Articular chondrocyte of knee joint (primary cell): ENCODE results near the gene SLC23A1. TPM values are rescaled to one million over a fixed set of nuclear protein-coding genes. Genes with fewer than 3 reads are reported as not detected.

Source experiments
- total RNA-seq: library from RNA; depleted of rRNA; stranded (reverse); fragments of >200 nt; gene quantifications from 2 replicates; pipeline ENCODE4 v1.2.3, GENCODE V29; 2012

SLC23A1 gene
- total RNA-seq: not detected in 2 replicates

DNA sequence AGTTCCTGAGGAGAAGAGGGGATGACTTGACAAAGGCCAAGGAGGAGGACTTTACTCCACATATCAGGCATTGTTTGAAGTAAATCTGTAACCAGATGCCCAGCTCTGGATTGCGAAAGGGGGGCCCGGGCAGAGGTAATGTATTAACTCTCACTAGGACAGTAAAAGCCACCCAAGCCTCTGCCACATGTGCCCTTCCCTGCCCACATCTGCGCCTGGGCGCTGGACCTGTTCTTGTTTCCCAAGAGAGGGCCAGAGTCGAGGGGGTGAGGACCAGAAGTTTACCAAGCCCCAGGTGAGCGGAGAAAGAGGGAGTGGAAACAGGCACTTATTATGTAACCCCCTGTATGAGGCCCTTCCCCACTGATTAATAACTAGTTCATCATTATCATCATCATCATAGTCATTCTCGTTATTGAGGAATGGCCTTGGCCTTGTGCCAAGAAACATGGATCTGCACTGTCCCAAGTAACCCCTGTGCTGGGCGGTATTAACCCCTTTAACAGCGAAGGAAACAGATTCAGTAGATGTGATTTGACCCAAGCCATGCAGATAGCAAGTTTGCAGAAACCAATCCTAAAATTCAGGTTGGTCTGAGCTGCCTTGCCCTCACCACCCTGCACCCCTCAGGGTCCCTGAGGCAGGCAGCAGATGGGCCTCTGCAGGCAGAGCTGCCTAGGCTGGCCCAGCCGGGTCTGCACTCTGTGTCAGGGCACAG lies at the start of gene SLC23A1:
Gene SLC23A1, minus strand, starts transcription at position 23 of the 718 bp plus-strand sequence. CDS start 44 bp downstream, outside the sequence.

DNA sequence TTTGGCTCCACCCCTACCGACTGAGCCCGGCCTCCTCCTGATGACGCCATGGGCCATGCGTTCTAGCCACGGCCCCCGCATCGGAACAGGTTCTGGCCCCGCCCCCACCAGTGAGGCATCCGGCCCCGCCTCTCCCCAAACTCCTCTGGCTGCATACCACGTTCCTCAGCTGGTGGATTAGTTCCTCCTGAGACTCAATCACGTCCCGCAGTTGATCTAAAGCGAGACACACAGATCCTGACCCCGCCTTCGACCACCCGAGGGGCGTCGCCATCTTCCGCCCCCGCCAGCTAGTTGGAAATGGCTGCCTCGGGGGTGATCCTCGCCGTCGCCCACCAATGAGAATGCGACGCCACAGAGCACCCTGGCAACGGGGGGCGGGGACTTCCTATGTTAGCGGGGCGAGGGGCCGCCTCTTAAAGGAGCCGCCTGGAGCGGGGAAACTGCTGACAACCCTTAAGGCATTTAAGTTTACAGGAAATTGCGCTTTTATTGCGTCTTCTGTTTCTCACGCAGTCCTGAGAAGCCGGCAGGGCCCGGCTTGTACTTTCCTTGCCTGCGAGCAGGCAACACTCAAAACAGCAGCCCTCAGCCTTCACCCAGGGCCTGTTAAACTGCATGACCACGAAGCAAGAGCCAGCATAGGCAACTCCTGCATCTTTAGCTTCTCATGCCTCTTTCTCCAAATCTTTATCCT lies 20.8 kb upstream of the SLC23A1 start, which contains the start of gene SPATA24:
Gene SPATA24, minus strand, starts transcription at position 303 of the 697 bp plus-strand sequence. Its CDS starts 29 bp downstream, at position 274.

DNA sequence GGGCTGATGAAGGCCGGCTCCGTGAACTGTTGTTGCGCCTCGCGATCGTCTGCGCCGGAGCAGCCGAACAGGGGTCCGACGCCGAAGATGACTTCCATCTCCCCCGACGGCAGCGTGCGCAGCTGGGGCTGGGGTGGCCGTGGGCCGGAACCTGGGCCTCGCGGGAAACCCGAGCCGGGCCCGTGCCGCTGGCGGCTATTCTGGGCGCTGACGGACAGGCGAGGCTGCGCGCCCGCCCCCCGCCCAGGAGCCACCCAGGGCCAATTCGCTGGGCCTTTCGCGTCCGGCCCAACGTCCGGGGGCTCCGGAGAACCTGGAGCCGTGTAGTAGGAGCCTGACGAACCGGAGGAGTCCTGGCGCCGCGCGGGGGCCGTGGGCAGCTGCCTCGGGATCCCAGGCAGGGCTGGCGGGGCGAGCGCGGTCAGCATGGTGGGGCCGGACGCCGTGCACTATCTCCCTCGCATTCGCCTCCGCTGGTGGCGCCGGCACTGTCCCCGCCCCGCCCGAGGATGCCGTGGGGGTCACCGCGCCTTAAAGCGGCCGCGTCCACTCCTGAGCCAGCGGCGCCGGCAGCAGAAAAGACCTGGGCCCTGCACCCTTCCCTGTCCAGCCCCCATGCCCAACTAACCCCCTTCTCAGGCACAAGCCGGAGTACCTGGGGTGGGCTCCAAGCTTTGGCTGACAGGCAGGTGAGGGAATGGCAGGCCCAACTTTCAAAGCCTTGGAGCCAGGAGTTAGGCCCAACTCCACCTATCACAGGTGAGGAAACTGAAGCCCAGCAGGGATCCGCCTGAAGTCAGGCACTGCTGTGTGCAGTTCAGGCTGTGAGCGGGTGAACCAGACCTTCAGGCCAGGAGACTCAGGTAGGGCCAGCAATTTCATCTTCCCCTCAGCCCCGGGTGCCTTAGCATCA lies 11.8 kb upstream of the SLC23A1 start, which contains the start of gene PROB1:
Gene PROB1, minus strand, starts transcription at position 451 of the 913 bp plus-strand sequence. Its CDS starts 23 bp downstream, at position 428.

DNA sequence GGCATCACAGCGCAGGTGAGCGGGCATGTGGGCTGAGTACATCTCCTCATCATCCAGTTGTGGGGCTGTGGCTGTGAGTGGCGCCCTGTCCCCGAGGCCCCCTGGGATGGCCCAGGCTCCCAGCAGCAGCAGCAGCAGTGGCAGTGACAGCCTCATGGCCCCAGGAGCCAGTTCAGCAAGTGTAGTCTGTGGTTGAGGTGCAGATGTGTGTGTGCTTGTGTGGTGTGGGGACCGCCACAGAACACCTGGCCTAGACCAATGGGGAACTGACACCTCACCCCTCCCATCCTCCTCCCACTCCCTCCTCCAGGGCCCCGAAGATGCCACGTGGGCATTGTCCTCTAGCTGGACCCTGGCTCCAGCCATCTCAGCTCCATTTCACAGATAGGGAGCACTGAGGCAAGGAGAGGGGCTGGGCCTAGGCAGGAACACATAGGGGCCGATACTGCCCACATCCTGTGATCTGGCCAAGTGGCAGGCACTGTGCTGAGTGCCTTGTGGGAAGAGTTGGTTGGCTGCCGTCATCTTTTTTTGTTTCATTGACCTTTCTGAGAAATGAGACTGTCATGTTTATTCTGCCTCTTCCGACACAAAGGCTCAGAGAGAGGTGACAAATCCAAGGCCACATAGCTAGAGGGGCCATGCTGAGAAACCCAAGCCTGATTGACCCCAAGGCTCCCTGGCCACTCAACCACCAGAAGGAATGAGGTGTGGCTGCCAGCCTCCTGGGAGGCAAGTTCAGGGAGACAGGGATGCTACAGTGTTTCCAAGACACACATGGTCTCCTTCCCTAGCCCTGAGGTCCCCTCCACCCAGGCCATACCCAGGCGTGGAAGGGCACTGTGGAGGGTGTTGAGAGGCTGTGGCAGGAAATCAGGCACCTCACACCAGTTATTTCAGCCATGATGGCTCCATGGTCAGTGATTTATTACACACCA lies 6.9 kb upstream of the SLC23A1 start, which contains the start of gene MZB1:
Gene MZB1, minus strand, starts transcription at position 213 of the 938 bp plus-strand sequence. Its CDS starts 57 bp downstream, at position 156.

DNA sequence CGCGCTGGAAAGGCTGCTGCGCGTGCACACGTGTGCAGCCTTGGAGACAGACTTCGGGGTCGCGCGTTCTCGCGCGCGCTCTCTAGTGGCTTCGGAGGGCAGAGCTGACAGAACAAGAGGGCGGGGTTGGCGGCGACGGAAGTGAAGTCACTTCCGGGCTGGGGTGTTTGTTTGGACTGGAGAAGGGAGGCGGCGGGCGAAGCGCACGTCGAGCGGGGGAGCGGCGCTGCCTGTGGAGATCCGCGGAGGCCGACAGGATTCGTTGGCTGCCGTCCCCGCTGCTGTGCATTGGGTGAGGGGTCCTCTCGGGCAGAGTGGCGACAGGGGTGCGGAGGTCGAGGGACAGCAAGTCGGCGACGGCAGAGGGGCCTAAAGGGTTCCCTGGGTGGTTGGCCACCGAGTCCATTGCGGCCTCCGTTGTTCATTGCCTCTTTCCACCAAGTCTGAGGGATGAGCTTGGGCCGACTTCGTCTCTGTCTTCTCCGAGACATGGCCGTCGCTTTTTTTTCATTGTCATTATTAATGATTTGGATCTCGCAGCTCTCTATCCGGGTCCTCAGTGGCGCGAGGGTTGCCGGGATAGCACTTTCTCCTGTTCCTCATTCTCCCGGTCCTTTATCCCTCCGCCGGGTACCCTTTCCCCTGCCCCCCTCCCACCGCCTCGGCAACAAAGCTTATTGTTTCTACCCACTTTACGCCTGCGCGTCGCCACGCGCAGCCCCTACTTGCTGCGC lies 41.2 kb downstream of the SLC23A1 start, which contains the start of gene PAIP2:
Gene PAIP2, plus strand, starts transcription at position 166 of the 734 bp plus-strand sequence. CDS start 21,931 bp downstream, outside the sequence.

Other genes with a start within 250 kb of the SLC23A1 start
- gene SIL1, start 184.9 kb downstream of the SLC23A1 start, total RNA-seq: 65.1 and 69.1 TPM in 2 replicates
- gene MATR3, start 89.6 kb downstream of the SLC23A1 start, total RNA-seq: 270 and 332 TPM in 2 replicates
- 72.5 and 77.1 TPM in 2 replicates for gene PAIP2, start 41.4 kb downstream of the SLC23A1 start, total RNA-seq
- not detected in 2 replicates for gene MZB1, start 6.6 kb upstream of the SLC23A1 start, total RNA-seq
- 0.76 and 0.78 TPM in 2 replicates for gene PROB1, start 11.8 kb upstream of the SLC23A1 start, total RNA-seq
- 2.3 and 4.1 TPM in 2 replicates for gene SPATA24, start 20.8 kb upstream of the SLC23A1 start, total RNA-seq
- 13.4 and 14.2 TPM in 2 replicates for gene DNAJC18, start 56.2 kb upstream of the SLC23A1 start, total RNA-seq
- 0.52 and 1.5 TPM in 2 replicates for gene ECSCR, start 79.4 kb upstream of the SLC23A1 start, total RNA-seq
- not detected in 2 replicates for gene SMIM33, start 87.7 kb upstream of the SLC23A1 start, total RNA-seq
- 85.7 and 90.4 TPM in 2 replicates for gene STING1, start 99.5 kb upstream of the SLC23A1 start, total RNA-seq
- gene UBE2D2, start 178.0 kb upstream of the SLC23A1 start, total RNA-seq: 57.4 and 58.8 TPM in 2 replicates